ENCODE results near the gene OVCA2. TPM values are rescaled to one million over a fixed set of nuclear protein-coding genes. Genes with fewer than 3 reads are reported as not detected.
A peak's percentile ranks its signal among the peaks of the same experiment; 100 is the strongest.

Gene OVCA2
- total RNA-seq, 1 donor from 2014 or later = 25.6 TPM

GRCh38 chr17:2087597-2088211 lies 45.9 kb downstream of the OVCA2 start:
- no peak for DNase-seq (ENCODE audit: low read depth, low spot score)
- H3K27me3 Mint-ChIP-seq (ENCODE audit: low read depth) = no peaks in the 10 kb centered on the region
- no peak overlapping the region for H3K4me3 Mint-ChIP-seq
- H3K9me3 Mint-ChIP-seq = no peaks in the 10 kb centered on the region
- TF ChIP-seq CTCF (conservative IDR thresholded peaks at IDR 0.05) = no peak
- no peak overlapping the region for H3K27ac Mint-ChIP-seq (ENCODE audit: unreplicated experiment)
- peaks cover 3% of the 10 kb centered on the region for H3K36me3 Mint-ChIP-seq (ENCODE audit: low read depth)
- peaks cover 58% of the 10 kb centered on the region for H3K4me1 Mint-ChIP-seq

GRCh38 chr17:2089021-2089422 lies 47.2 kb downstream of the OVCA2 start:
- no peaks in the 10 kb centered on the region for H3K27me3 Mint-ChIP-seq (ENCODE audit: low read depth)
- H3K27ac Mint-ChIP-seq (ENCODE audit: unreplicated experiment) = peak overlapping the region; percentile 93
- peaks cover 54% of the 10 kb centered on the region for H3K4me1 Mint-ChIP-seq
- no peak for TF ChIP-seq CTCF (conservative IDR thresholded peaks at IDR 0.05)
- DNase-seq (ENCODE audit: low read depth, low spot score) = no peak
- no peaks in the 10 kb centered on the region for H3K9me3 Mint-ChIP-seq
- peak overlapping the region; percentile 17 for H3K4me3 Mint-ChIP-seq
- peaks cover 3% of the 10 kb centered on the region for H3K36me3 Mint-ChIP-seq (ENCODE audit: low read depth)

- H3K4me3 Mint-ChIP-seq = no peak overlapping the region
- no peaks in the 10 kb centered on the region for H3K9me3 Mint-ChIP-seq
- DNase-seq (ENCODE audit: low read depth, low spot score) = no peak
- H3K27ac Mint-ChIP-seq (ENCODE audit: unreplicated experiment) = no peak overlapping the region
- H3K36me3 Mint-ChIP-seq (ENCODE audit: low read depth) = peaks cover 3% of the 10 kb centered on the region
- peaks cover 48% of the 10 kb centered on the region for H3K4me1 Mint-ChIP-seq
- H3K27me3 Mint-ChIP-seq (ENCODE audit: low read depth) = no peaks in the 10 kb centered on the region
- no peak for TF ChIP-seq CTCF (conservative IDR thresholded peaks at IDR 0.05)
Measured at GRCh38 chr17:2090210-2090641, 48.4 kb downstream of the OVCA2 start.

GRCh38 chr17:2090804-2091534 lies 49.1 kb downstream of the OVCA2 start:
- Mint-ChIP-seq H3K4me3 (no peak overlapping the region), H3K9me3 (no peaks in the 10 kb centered on the region), H3K27ac (ENCODE audit: unreplicated experiment) (no peak overlapping the region), H3K27me3 (ENCODE audit: low read depth) (no peaks in the 10 kb centered on the region), H3K36me3 (ENCODE audit: low read depth) (peaks cover 3% of the 10 kb centered on the region), H3K4me1 (peaks cover 49% of the 10 kb centered on the region)
- TF ChIP-seq CTCF (conservative IDR thresholded peaks at IDR 0.05) = no peak
- DNase-seq (ENCODE audit: low read depth, low spot score) = no peak

GRCh38 chr17:2092253-2092652 lies 50.4 kb downstream of the OVCA2 start:
- Mint-ChIP-seq H3K9me3 (no peaks in the 10 kb centered on the region), H3K27me3 (ENCODE audit: low read depth) (no peaks in the 10 kb centered on the region), H3K27ac (ENCODE audit: unreplicated experiment) (no peak overlapping the region), H3K4me3 (no peak overlapping the region), H3K4me1 (peaks cover 47% of the 10 kb centered on the region), H3K36me3 (ENCODE audit: low read depth) (peaks cover 3% of the 10 kb centered on the region)
- no peak for TF ChIP-seq CTCF (conservative IDR thresholded peaks at IDR 0.05)
- DNase-seq (ENCODE audit: low read depth, low spot score) = no peak

Small RNA genes within 50 kb of the gene (microRNA-seq; reads per million reads assigned to microRNA genes)
- gene MIR132 = 1,650 reads per million, percentile 85 among the genes with 10 or more reads in this experiment
- gene MIR212 = 39.7 reads per million, percentile 46 among the genes with 10 or more reads in this experiment

Other genes with a start within 250 kb of the OVCA2 start
- gene SMYD4, start 212.1 kb upstream of the OVCA2 start, total RNA-seq = 29.3 and 32.2 TPM in 2 replicates
- gene RPA1, start 212.0 kb upstream of the OVCA2 start, total RNA-seq = 205 and 215 TPM in 2 replicates
- gene RTN4RL1, start 16.7 kb upstream of the OVCA2 start, total RNA-seq = 0.36 and 0.47 TPM in 2 replicates
- 29.7 and 35.1 TPM in 2 replicates for gene DPH1, start 11.9 kb upstream of the OVCA2 start, total RNA-seq
- 0.37 and 0.82 TPM in 2 replicates for gene HIC1, start 13.1 kb downstream of the OVCA2 start, total RNA-seq